NCI-H82 treated with DMSO at 0.1 percent for 48 hours (cell line): Measurements from ENCODE around the gene NECAB3.

Source experiments
- DNase-seq: peaks from one replicate; lab custom pipeline; 2025; ENCODE audit not compliant: unreplicated experiment; lab: John Stamatoyannopoulos, UW

The NECAB3 gene

DNA sequence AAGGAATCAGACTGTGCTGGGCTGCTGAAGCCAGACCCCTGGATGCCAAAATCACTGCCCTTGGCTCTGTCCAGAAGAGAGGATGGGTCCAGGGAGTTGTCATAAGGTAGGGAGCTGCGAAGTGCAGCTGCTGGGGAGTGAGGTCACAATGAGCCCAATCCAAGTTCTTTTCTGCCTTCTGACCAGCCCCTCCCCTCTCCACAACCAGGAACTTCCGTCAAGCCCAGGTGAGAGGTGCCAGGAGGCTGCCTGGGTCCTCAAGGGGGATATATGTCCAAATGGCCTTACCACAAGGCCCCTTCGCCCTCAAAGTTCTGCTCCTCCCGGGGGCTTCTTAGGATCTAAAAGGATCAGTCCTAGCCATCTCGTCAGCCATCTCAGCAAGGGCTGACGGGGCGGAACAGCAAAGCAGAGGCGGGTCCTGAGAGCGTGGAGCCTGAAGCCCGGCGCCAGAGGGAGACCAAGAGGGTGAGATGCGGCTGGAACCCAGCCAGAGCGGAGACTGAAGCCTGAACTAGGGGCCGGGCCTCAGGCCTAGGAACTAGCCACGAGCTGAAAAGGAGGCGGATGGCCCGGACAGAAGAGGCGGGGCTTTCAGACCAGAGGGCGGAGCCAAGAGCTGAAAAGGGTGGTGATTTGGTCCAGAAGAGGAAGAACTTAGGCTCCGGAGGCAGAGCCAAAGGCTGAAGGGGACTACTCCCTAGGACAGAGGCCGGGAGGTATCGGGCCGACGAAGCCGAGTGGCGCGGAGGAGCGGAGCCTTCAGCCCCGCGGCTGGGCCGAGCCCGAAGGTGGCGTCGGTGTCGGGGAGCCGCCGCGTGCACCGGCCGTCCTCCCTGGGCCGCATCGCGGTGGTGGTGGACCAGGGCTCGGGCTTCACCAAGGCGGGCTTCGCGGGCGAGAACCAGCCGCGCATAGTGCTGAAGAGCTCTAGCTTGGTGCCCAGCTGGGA, 7.7 kb downstream of the NECAB3 start, which contains the start of gene ACTL10:
TSS of gene ACTL10 (plus strand) at position 651 of the 952 bp plus-strand sequence. CDS start 555 bp downstream, outside the sequence.
- DNase-seq: peak; percentile 98

DNA sequence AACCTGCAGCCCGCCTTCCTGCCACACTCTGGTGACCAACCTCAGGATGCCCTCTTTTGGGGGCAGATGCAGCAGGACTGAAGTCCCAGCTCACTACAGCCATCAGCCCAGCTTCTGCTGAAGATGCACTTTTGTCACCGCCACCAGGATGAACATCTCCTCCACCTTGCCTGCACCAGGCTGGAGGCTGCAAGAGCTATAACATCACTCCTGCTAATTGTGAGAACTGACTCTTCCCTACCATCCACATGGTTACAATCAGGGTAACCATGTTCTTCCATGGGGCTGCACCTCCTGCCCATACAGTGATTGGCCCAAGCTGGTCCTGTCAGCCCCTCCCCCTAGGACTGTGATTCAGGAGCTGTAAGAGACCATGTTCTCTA, 9.5 kb downstream of the NECAB3 start:
- no peak for DNase-seq

DNA sequence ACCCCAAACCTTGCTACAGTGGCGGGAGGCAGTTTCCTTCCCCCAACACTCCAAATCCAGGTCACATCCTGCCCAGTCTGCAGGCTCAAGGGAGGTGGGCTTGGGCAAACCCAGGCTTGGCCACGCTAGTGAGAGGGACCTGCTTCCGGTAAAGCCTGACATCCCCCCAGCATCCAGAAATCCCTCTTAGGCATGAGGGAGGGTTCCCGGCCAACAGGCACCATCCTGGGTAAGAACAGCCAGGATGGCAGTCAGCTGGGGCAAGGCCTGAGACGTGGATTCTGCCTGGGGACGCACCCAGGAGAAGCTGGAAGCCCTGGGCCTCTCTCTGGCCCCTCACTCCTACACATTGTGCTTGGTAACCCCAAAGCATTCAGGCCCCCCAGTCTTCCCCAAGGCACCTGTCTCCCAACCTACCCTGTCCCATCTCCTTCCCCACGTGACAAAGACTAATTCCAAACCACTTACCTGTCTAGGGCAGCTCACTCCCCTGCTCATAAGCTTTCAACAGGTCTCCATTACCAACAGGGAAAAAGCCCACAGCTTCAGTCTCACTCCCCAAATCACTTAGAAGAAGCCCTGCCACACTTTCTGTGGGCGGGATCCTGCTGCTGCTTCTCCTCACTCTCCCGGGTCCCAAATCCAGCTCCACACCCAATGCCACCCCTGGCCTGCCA, 10.0 kb downstream of the NECAB3 start:
- DNase-seq: no peak

DNA sequence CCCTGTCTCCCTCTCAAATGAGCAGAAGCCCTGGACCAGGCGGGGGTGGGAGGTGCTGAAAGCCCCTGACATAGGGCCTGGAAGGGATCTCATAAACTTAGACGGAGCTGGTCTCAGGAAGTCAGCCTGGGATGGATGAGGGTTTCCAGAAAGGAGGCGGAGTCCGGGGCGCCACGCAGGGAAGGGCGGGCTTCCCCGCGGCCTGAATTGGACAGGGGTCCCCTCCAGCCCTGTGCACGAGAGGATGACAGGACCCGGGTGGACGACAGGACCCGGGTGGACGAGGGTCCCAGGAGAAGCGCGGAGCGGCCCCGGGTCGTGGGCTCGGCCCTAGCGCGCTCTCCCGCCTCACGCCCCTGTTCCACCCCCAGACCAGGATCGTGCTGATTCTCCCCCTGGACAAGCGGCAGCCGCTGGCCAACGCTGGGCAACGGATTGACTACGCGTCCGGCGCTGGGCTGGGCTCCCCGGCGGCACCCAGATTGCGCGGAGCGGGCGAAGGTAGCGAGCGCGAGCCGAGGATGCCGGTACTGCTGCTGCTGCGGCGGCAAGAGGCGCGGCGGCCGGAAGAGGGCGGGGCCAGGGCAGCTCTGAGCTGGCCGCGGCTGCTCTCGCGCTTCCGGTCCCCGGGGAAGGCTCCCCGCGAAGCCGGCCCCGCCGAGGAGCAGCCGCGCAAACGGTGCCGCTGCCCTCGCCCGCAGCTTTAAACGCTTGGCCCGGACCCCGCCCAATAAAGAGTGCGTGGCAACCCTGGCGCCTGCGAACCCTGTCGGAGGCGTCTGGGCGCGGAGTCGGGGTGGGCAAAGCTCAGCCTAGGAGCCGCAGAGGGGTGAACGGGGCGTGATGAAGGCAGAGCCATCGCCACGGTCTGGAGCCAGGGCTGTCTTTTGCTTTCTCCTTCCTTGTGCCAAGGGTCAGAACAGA, 10.8 kb downstream of the NECAB3 start:
- peak; percentile 14 for DNase-seq

DNA sequence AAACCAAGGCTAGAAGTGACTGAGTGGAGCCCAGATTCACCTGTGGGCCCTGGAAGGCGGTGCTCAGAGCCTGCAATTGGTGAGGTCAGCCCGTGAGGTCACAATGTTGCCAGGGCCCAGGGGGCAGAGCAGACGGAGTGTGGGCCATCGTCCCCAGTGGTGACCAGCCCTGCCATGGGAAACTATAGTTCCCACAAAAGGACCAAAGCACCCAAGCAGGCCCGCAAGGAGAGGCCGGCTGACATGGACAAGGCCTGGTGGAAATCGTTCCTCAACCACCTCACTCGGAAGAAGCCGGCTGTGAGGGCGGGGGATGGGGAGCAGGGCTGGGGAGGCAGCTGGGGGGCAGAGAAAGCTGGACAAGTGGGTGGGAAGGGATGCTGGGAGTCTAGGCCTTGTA, 12.1 kb downstream of the NECAB3 start, which contains the start of gene C20orf144:
TSS of gene C20orf144 (plus strand) at position 156 of the 400 bp plus-strand sequence. CDS start at position 175, 19 bp downstream.
- no peak for DNase-seq

DNA sequence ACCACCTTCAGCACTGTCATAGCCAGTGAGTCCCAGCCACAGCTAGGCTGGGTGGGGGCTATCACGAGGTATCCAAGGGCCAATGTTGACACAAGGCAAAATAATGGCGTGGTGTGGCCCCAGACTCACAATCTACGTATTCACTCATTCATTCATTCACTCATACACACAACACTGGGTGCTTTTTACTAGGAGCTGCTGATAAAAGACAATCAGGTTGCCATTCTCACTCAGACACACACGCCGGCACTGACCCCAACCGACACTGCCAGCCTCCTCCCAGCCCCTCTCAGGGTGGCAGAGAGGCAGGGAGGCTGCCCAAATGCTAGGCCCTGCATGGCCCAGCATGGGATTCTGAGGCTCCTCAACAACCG, 13.6 kb downstream of the NECAB3 start:
- DNase-seq: no peak

DNA sequence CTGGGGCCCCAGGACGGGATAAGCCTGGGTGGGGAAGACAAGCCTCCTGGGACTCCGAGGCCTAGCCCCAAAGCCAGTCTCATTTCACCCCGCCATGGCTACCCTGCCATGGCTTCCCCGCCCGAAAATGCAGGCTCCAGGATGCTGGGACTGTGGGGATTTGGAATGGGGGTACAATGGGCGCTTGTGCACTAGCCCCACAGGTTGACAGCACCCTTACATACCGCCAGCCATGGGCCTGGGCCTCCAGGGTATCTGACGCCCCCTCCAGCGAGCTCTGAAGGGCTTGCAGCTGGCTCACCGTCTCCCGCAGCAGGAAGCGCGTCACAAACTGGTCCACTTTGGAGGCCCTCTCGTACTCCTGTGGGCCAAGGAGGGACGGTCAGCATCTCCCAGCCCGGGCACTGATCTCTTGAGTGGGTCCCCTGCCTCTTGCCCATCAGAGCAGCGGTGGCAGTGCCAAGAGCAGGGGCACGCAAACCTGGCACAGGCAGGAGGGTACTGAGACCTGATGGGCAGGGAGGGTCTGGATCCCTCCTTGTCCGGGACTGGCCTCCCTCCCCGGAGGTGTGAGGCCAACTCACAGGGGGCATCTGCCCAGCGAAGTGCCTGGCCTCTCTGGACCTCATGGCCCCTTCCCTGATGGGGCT, 14.1 kb downstream of the NECAB3 start:
- no peak for DNase-seq

DNA sequence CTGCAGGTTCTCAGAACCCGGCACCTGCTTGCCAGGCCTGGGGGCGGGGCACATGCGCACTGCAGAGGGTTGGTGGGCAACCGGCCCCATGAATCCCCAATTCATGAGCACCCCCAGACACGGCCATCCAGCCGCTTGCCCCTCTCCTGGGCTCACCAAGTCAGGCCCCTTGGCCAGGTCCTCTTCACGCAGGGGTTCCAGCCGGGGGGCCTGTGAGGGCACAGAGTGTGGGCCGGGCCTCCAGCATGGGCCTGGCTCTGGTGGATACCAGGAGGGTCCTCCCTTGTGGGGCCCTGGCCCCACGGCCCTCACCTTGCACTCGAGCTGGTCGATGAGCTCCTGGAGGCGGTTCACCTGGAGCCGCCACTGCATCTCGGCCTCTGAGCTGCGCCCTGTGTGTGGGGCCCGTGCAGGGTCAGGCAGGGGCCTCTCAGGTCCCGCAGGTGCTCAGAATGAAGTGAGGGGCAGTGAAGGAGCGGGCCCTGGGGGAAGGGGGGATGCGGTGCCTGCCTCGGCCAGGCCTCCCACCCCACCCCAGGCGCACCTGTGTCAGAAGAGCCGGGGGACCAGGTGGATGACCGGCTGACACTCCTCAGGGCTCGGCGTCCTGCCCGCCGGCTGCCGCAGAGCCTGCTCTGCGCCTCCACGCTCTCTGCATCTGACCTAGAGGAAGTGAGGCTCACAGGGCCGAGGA, 14.7 kb downstream of the NECAB3 start:
- DNase-seq: no peak

DNA sequence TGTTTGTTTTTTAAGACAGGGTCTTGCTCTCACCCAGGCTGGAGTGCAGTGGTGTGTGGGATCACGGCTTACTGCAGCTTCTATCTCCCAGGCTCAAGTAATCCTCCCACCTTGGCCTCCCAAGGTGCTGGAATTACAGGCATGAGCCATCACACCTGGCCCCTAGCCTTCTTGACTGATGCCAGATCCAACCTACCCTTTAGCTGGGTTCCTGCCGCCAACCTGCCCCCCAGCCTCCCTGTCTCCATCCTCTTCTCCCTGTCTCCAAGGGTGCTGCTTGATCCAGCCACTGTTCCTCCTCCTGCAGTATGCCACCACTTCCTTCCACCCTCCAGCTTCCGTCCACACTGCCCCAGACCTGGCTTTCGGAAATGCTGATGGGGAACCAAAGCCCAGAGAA, 15.3 kb downstream of the NECAB3 start:
- no peak for DNase-seq

DNA sequence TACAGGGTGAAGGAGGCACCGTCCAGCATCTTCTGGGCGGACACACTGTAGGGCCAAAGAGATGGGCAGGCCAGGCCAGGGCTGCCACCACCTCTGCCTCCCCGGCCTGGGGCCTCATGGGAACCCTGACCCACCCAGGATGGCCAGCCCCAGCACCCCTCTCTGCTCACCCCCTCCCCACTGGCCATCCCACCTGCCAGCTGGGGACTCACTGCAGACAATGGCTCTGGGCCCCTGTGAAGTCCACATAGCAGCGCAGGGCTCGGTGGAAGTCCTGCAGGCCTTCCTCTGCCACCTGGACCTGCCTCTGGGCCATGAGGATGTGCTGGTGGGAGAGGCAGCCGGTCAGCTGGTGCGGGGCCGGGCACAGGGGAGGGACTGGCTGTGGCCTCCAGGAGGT, 15.7 kb downstream of the NECAB3 start:
- no peak for DNase-seq

DNA sequence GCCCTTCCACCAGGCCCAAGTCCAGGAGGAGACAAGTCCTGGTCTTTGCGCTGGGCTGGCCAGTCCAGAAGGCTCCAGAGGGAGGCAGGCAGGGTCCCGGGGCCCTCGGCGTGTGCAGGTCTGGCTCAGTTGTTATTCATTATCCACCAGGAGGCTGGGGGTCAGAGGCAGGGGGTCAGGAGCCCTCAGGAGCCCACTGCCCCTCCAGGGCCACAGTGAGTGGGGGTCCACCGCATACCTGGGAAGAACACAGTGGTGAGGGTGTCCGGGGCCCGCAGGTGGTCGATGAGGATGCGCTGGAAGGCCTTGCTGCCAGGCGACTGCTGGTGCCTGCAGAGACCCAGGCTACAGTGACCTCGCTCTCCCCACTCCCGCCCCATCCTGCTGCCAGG, 16.5 kb downstream of the NECAB3 start:
- DNase-seq: no peak

DNA sequence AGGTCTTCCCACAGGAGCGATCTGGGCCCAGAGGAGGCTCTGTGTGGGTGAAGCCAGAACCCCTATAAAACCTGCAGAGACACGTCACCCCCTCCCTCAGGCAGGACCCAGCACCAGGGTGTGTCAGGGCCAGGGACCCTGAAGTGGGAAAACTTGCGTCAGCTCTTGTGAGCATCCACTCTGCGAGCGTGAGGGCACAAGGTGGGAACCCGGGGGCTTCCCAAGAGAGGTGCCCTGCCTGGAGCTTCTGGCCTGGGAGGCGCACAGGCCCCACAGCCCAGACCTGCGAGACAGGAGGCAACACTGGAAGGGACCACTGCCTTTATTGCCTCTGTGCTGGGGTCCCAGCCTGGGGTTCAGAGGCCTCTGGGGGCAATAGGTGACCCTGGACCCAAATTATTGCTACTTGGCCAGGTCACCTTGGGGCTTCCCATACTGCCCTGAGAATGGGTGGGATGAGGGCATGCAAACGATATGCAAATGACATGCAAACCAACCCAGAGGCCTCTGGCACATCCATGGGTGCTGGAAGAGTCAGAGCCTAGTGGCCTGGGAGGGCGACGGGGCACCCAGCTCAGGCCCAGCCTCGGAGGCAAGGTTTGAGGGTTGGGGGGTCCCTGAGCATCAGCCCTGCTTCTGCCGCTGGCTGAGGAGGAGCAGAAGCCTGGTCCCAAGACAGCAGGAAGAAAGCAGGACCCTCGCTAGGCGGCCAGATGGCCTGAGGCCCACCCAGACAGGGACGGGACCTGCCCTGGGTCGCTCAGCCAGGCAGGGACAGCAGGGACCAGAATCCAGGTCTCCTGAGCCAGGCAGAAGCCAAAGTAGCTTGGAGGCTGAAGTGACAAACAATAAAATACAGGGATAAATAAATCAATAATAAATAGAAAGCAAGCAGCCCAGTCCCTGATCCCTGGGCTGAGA, 17.2 kb downstream of the NECAB3 start:
- no peak for DNase-seq

DNA sequence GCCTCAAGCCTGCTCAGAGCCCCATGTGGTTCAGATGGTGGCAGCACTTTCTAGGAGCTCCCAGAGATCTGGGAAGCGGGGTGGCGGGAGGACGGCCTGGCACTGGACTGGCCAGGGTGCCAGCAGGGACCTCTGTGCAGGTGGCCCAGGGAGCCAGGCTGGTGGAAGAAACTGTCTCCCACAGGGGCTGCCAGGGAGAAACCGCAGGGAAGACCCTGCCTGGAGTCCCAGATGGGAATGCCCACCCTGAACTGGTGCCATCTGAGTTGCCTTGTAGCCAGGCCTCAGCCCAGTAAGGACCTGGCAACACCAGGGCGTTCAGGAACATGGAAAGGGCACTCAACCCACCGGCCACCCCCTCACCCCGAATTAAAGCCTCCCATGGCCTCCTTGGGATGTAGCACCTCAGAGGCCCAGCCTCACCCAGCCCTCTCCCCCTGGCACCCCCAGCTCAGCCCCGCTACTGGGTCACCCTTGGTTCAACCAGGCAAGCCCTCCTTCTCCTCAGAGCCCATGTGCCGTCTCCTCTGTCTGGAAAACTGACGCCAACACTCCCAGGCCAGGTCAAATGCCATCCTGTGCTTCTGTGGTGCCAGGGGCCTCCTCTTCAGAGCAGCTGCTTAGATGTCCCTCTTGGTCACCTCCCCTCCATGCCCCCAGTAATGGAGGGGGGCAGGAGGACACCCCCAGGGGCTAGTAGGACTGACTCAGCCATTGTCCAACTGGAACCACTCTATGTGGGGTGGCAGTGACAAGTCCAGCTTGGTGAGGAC, 18.0 kb downstream of the NECAB3 start:
- no peak for DNase-seq

DNA sequence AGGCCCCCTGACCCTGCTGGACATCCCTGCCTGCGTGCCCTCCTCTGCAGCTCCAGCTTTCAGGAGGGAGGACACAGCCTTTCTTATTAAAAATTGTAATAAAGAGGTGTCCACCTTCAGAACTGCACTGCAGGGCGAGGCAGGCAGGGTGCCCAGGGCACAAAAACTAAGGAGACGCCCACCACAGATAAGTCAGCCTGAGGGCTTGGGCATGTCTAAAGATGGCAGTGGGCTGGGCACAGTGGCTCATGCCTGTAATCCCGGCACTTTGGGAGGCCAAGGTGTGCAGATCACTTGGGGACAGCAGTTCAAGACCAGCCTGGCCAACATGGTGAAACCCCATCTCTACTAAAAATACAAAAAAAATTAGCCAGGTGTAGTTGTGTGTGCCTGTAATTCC, 19.1 kb downstream of the NECAB3 start:
- no peak for DNase-seq

DNA sequence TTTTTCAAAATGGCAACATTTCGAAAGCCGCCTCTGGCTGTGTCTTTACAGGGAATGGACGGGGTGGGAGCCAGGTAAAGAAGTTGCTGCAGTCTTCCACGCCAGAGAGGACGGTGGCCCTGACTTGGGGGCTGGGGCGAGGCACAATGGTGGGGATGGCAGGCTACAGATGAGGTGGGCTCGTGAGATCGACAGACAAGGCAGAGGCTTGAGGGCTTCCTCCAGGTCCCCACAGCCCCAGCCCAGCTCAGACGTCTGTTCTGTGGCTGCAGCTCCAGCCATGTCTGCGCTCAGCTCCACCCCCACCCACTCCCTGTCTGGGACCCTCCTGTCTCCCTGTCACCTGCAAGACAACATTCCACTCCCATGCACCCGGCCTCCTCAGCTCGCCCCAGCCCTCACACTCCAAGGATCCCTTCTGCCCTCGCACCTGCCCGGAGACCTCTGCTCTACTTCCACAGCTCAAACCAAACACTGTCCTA, 19.5 kb downstream of the NECAB3 start:
- DNase-seq: no peak

DNA sequence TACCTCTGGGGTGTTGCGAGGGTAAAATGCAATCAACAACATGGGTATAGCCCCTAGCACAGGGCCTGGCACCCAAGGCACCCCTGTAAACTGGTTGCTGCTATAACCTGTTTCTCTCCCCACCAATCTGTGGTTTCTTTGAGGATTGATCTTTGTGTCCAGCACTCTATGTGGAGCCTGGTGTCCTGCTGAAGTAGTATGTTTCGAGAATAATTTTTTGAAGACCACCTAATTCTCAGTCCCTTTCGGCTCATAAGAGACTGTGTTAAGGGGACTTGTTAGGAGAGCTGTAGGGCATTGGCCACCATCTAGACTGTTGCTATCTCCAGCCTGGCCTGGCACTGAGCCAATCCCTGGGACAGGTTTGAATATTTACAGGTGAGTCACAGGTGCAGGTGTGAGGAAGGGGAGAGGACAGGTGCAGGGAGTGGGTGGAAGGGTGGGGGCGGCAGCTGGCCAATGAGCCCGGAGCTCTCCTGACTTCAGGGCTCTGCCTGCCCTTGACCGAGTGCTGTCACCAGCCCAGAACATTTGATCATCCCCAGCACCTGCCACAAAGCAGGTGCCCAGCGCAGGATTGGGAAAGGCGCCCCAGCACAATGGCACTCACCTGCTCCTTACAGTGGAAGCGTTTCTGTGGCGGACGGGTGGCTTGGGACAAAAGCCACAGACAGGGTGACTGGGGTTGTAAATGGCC, 20.2 kb downstream of the NECAB3 start:
- no peak for DNase-seq

DNA sequence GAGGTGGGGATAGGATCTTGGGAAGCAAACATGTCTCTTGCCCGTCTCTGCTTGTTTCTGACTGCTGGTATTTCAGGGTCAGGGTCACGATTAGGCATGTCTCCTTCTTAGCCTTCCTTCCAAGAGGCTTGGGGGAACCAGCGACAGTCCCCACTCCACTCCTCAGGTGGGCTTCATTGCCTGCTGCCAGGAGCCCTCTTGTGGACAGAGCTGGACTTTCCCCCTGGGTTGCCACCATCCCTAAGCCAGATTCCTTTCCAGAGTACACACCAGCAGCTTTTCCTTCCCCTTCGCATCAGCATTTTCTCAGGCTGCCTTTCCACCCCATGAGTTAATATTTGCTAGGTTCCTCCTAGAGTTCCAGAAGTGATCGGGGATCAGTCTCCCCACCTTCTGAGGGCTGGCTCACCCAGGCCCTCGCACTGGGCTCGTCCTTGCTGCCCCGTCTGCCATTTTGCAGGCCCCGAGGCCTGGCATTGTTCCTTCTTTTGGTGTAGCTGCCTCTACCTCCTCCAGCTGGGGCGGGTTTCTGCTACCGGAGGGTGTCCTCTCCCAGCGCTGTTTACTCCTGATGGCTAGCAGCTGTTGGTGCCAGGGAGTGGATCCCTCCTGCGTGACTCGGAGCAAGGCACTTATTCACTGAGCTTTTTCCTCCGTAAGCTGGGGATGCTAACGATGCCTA, 20.9 kb downstream of the NECAB3 start:
- DNase-seq: peak; percentile 85
